Suprapubic skin (tissue), 4 donors: ENCODE results near the gene MTMR3.

Experiments
- CTCF ChIP-seq, 2 donors: fragments of 200-600 bp in 1 of 2; fragments of 450-650 bp in 1 of 2; sonication (generic) in 1 of 2; IDR thresholded peaks; one replicate each; pipeline ENCODE4 v1.5.1; 2016 to 2019; ENCODE audit warnings: antibody characterized with exemption in 2 of 2, mild to moderate bottlenecking in 1 of 2, moderate library complexity in 1 of 2
- EP300 ChIP-seq: sonication (generic); formaldehyde crosslinking; IDR thresholded peaks from one replicate; pipeline ENCODE4 v1.6.1; 2017; ENCODE audit warnings: antibody characterized with exemption
- POLR2AphosphoS5 ChIP-seq, 3 donors: sonication (generic); formaldehyde crosslinking; IDR thresholded peaks; one replicate each; pipeline ENCODE4 v1.6.1; 2017; ENCODE audit warnings: antibody characterized with exemption in 3 of 3

GRCh38 chr22:30009478-30009877, 126.5 kb downstream of the MTMR3 start:
- TF ChIP-seq CTCF (IDR thresholded peaks at IDR 0.05) (no peak), POLR2AphosphoS5 (IDR thresholded peaks at IDR 0.05) (no peak), EP300 (no peak)
